ENCODE data around the gene STXBP5. TPM values are rescaled to one million over a fixed set of nuclear protein-coding genes. Genes with fewer than 3 reads are reported as not detected.

Gene STXBP5
- total and polyA plus RNA-seq, 2 donors (not counting 1 experiment from before 2014, with no cell fraction given): 4.6 to 24.1 TPM

DNA sequence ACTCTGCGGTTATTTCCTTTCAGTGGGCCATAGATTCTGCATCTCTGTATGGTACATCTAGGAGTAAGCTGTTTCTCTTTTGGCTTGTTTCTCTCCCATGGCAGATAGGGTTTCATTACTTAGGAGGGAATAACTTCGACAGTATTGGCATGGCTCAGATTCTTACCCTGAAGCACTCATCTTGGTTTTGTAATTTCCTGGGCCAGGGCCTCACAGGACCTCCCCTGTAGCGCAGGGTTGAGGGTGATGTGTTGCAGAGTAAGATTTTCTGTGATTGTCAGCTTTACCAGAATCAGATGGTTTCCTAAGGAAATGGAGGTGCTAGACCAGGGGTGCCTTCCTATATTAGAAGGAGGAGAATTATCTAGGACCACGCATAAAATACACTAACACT is 78.3 kb downstream of the STXBP5 start:
- peaks cover 8% of the 10 kb centered on the region for H3K4me1 Mint-ChIP-seq
- ChIA-PET POLR2A (no interaction called here), CTCF (interaction anchor here (0.7 to 2.7 kb wide), 3 partner anchors 9 to 426 kb away, joined by 3 to 8 read pairs (median 4); no protein-coding TSS in a partner anchor)
- Histone ChIP-seq H3K36me3 (replicated peaks in 1 of 2; ENCODE audit: control extremely low read depth in 1 of 2, control insufficient read depth in 1 of 2, extremely low read depth in 1 of 2, insufficient read depth in 2 of 2, low read length in 1 of 2) (peaks cover 7 to 9% of the 10 kb centered on the region in 2 experiments), H3K27ac (ENCODE audit: low read length in 2 of 2) (no peak overlapping the region), H3K4me2 (replicated peaks; ENCODE audit: low read depth, low read length, poor library complexity, severe bottlenecking) (no peak overlapping the region), H2AFZ (ENCODE audit: insufficient read depth, low read depth, low read length, poor library complexity, severe bottlenecking) (no peak overlapping the region), H3K4me1 (ENCODE audit: control insufficient read depth in 2 of 2, insufficient read depth in 2 of 2, low read length in 2 of 2) (peaks cover 0 to 6% of the 10 kb centered on the region in 2 donors), H3K79me2 (ENCODE audit: control insufficient read depth, insufficient read depth, low read length) (no peaks in the 10 kb centered on the region), H3K9ac (ENCODE audit: low read length) (no peak overlapping the region), H3K9me3 (ENCODE audit: control extremely low read depth in 1 of 3, control insufficient read depth in 2 of 3, insufficient read depth in 1 of 3, low read length in 2 of 3) (peaks cover 0 to 2% (median 0%) of the 10 kb centered on the region in 3 donors), H4K20me1 (ENCODE audit: control insufficient read depth, insufficient read depth, low read length, poor library complexity, severe bottlenecking) (no peaks in the 10 kb centered on the region), H3K4me3 (ENCODE audit: control extremely low read depth in 1 of 5, extremely low read depth in 1 of 5, insufficient read depth in 1 of 5, low read depth in 2 of 5, low read length in 4 of 5) (no peak overlapping the region), H3K27me3 (replicated peaks in 1 of 4; ENCODE audit: control extremely low read depth in 1 of 4, control insufficient read depth in 3 of 4, insufficient read depth in 4 of 4, low read length in 3 of 4) (no peaks in the 10 kb centered on the region)
- no peak overlapping the region for H3K27ac Mint-ChIP-seq
- no peaks in the 10 kb centered on the region for H3K9me3 Mint-ChIP-seq (ENCODE audit: insufficient read depth)
- no peak overlapping the region for H3K4me3 Mint-ChIP-seq
- 100% methylated on average over 1 of the region's 4 CpGs for WGBS (ENCODE audit: insufficient coverage)
- ATAC-seq (ENCODE audit: low read depth) (no peak), DNase-seq (no peak)
- no peaks in the 10 kb centered on the region for H3K27me3 Mint-ChIP-seq
- intact Hi-C loops (cut with micrococcal nuclease): no loop called here
- TF ChIP-seq EZH2 (IDR thresholded peaks at IDR 0.05; ENCODE audit: borderline replicate concordance, insufficient read depth, low read depth, low read length, poor library complexity, severe bottlenecking): no peak
- TF ChIP-seq, protein P1, sequence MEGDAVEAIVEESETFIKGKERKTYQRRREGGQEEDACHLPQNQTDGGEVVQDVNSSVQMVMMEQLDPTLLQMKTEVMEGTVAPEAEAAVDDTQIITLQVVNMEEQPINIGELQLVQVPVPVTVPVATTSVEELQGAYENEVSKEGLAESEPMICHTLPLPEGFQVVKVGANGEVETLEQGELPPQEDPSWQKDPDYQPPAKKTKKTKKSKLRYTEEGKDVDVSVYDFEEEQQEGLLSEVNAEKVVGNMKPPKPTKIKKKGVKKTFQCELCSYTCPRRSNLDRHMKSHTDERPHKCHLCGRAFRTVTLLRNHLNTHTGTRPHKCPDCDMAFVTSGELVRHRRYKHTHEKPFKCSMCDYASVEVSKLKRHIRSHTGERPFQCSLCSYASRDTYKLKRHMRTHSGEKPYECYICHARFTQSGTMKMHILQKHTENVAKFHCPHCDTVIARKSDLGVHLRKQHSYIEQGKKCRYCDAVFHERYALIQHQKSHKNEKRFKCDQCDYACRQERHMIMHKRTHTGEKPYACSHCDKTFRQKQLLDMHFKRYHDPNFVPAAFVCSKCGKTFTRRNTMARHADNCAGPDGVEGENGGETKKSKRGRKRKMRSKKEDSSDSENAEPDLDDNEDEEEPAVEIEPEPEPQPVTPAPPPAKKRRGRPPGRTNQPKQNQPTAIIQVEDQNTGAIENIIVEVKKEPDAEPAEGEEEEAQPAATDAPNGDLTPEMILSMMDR (IDR thresholded peaks at IDR 0.05): no peak

DNA sequence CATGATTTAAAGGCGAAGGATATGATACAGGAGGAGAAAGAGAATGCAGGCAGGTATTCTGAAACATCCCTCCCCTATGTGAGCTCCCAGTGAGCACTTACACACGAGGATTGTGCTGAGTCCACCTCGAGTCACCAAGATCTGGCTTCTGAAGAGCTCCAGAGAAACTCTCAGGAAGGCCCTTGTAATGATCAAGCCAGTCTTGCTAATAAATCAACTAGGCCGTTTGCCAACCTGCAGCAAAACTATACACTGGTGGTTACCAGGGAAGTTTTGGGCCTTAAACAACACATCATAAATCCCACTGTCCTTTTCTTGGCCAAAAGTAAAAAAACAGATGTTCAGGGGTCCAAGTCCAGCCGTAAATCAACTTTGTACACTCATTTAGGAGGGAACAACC is 79.2 kb downstream of the STXBP5 start:
- no peak overlapping the region for H3K27ac ChIP-seq (ENCODE audit: low read length in 2 of 2)
- no peaks in the 10 kb centered on the region for H3K27me3 ChIP-seq (replicated peaks in 1 of 4; ENCODE audit: control extremely low read depth in 1 of 4, control insufficient read depth in 3 of 4, insufficient read depth in 4 of 4, low read length in 3 of 4)
- H3K27me3 Mint-ChIP-seq: no peaks in the 10 kb centered on the region
- no peaks in the 10 kb centered on the region for H3K79me2 ChIP-seq (ENCODE audit: control insufficient read depth, insufficient read depth, low read length)
- no peaks in the 10 kb centered on the region for H3K9me3 Mint-ChIP-seq (ENCODE audit: insufficient read depth)
- H3K9ac ChIP-seq (ENCODE audit: low read length): no peak overlapping the region
- H3K27ac Mint-ChIP-seq: no peak overlapping the region
- no peak overlapping the region for H3K4me3 Mint-ChIP-seq
- H2AFZ ChIP-seq (ENCODE audit: insufficient read depth, low read depth, low read length, poor library complexity, severe bottlenecking): no peak overlapping the region
- 23% methylated on average over 2 of the region's 5 CpGs for WGBS (ENCODE audit: insufficient coverage)
- H3K36me3 ChIP-seq (replicated peaks in 1 of 2; ENCODE audit: control extremely low read depth in 1 of 2, control insufficient read depth in 1 of 2, extremely low read depth in 1 of 2, insufficient read depth in 2 of 2, low read length in 1 of 2): peaks cover 4 to 7% of the 10 kb centered on the region in 2 experiments
- H3K4me1 ChIP-seq (ENCODE audit: control insufficient read depth in 2 of 2, insufficient read depth in 2 of 2, low read length in 2 of 2): peaks cover 0 to 6% of the 10 kb centered on the region in 2 donors
- ATAC-seq (ENCODE audit: low read depth): no peak
- H3K4me1 Mint-ChIP-seq: peaks cover 8% of the 10 kb centered on the region
- intact Hi-C loops (cut with micrococcal nuclease): no loop called here
- H4K20me1 ChIP-seq (ENCODE audit: control insufficient read depth, insufficient read depth, low read length, poor library complexity, severe bottlenecking): no peaks in the 10 kb centered on the region
- ChIA-PET CTCF (interaction anchor here (0.7 to 2.7 kb wide), 4 partner anchors 10 to 427 kb away, joined by 3 to 8 read pairs (median 4); no protein-coding TSS in a partner anchor), POLR2A (no interaction called here)
- H3K9me3 ChIP-seq (ENCODE audit: control extremely low read depth in 1 of 3, control insufficient read depth in 2 of 3, insufficient read depth in 1 of 3, low read length in 2 of 3): peaks cover 0 to 2% (median 0%) of the 10 kb centered on the region in 3 donors
- DNase-seq: no peak
- no peak for TF ChIP-seq EZH2 (IDR thresholded peaks at IDR 0.05; ENCODE audit: borderline replicate concordance, insufficient read depth, low read depth, low read length, poor library complexity, severe bottlenecking)
- TF ChIP-seq, protein P1 (IDR thresholded peaks at IDR 0.05): no peak
- H3K4me3 ChIP-seq (ENCODE audit: control extremely low read depth in 1 of 5, extremely low read depth in 1 of 5, insufficient read depth in 1 of 5, low read depth in 2 of 5, low read length in 4 of 5): no peak overlapping the region
- no peak overlapping the region for H3K4me2 ChIP-seq (replicated peaks; ENCODE audit: low read depth, low read length, poor library complexity, severe bottlenecking)
